ENCODE data around the gene METTL18.

- TF ChIP-seq POLR2A (IDR thresholded peaks at IDR 0.05) (no peak), CTCF (IDR thresholded peaks at IDR 0.05) (no peak), POLR2AphosphoS5 (IDR thresholded peaks at IDR 0.05) (no peak)
Measured at GRCh38 chr1:169833179-169833901, 38.6 kb upstream of the METTL18 start.
